Karpas-422 (cell line): Measurements from ENCODE around the gene PACS2. TPM values are rescaled to one million over a fixed set of nuclear protein-coding genes. Genes with fewer than 3 reads are reported as not detected.

Source experiments
- DNase-seq: peaks from one replicate; pipeline ENCODE4 v3.0.0-alpha.2; 2015
- H2AFZ ChIP-seq: fragments of 200-600 bp; sonication (generic); 2 replicates; pipeline ENCODE4 v1.6.1; 2014; ENCODE audit warnings: antibody characterized with exemption, low read length, mixed read lengths
- H3K27ac ChIP-seq: fragments of 200-600 bp; sonication (generic); 2 replicates; pipeline ENCODE4 v1.5.1; 2014; ENCODE audit warnings: mild to moderate bottlenecking, low read length, moderate library complexity
- H3K27me3 ChIP-seq: fragments of 200-600 bp; sonication (generic); 2 replicates; pipeline ENCODE4 v1.6.1; 2014; ENCODE audit warnings: low read length, mixed read lengths
- H3K36me3 ChIP-seq: fragments of 200-600 bp; sonication (generic); 2 replicates; pipeline ENCODE4 v1.6.1; 2014; ENCODE audit warnings: low read length, mixed read lengths; ENCODE audit not compliant: insufficient read depth
- H3K4me1 ChIP-seq: fragments of 200-600 bp; sonication (generic); 2 replicates; pipeline ENCODE4 v1.6.1; 2014; ENCODE audit warnings: mild to moderate bottlenecking, low read length, mixed read lengths
- H3K4me2 ChIP-seq: fragments of 200-600 bp; sonication (generic); 2 replicates; pipeline ENCODE4 v1.6.1; 2014; ENCODE audit warnings: low read length, low read depth, mild to moderate bottlenecking; ENCODE audit not compliant: poor library complexity, severe bottlenecking
- H3K4me3 ChIP-seq: fragments of 200-600 bp; sonication (generic); 2 replicates; pipeline ENCODE4 v1.5.1; 2014; ENCODE audit warnings: mild to moderate bottlenecking, antibody characterized with exemption, low read length, mixed read lengths
- H3K79me2 ChIP-seq: fragments of 200-600 bp; sonication (generic); 2 replicates; pipeline ENCODE4 v1.6.1; 2014; ENCODE audit warnings: mild to moderate bottlenecking, low read length, mixed read lengths
- H3K9ac ChIP-seq: fragments of 200-600 bp; sonication (generic); 2 replicates; pipeline ENCODE4 v1.6.0; 2014; ENCODE audit warnings: low read length
- H3K9me2 ChIP-seq: fragments of 200-600 bp; sonication (generic), shearing (Covaris generic); replicated peaks from 2 replicates; pipeline ENCODE4 v1.6.0; 2014; ENCODE audit warnings: mild to moderate bottlenecking, low read length, moderate library complexity; ENCODE audit not compliant: insufficient read depth
- H3K9me3 ChIP-seq: fragments of 300-700, 200-600 bp; sonication (generic); 2 replicates; pipeline ENCODE4 v1.6.1; 2014; ENCODE audit warnings: low read length, mixed read lengths
- H4K20me1 ChIP-seq: fragments of 200-600 bp; sonication (generic); 2 replicates; pipeline ENCODE4 v1.6.1; 2014; ENCODE audit warnings: mild to moderate bottlenecking, antibody characterized with exemption, low read length, low read depth; ENCODE audit not compliant: insufficient read depth
- total RNA-seq: library from RNA; depleted of rRNA; stranded (reverse); fragments of >200 nt; shearing (Covaris generic); gene quantifications from 2 replicates; pipeline ENCODE4 v1.2.3, GENCODE V29; 2014; ENCODE audit warnings: low replicate concordance

PACS2 gene
- total RNA-seq, 1 experiment from 2014 or later: 32.4 TPM

- no peak for DNase-seq
- H3K36me3 ChIP-seq: peaks cover 19% of the 10 kb centered on the region
- H3K27ac ChIP-seq: no peak overlapping the region
- H2AFZ ChIP-seq: no peak overlapping the region
- peaks cover 24% of the 10 kb centered on the region for H3K4me1 ChIP-seq
- H3K9me3 ChIP-seq: no peaks in the 10 kb centered on the region
- peak overlapping the region; percentile 81 for H3K4me2 ChIP-seq
- peak overlapping the region; percentile 90 for H3K9ac ChIP-seq
- no peaks in the 10 kb centered on the region for H3K9me2 ChIP-seq
- H4K20me1 ChIP-seq: peaks cover 8% of the 10 kb centered on the region
- peak overlapping the region; percentile 79 for H3K4me3 ChIP-seq
- H3K27me3 ChIP-seq: no peaks in the 10 kb centered on the region
- H3K79me2 ChIP-seq: peaks cover 11% of the 10 kb centered on the region
These were observed 84.9 kb downstream of the PACS2 start for GRCh38 chr14:105399466-105399775.

- peaks cover 8% of the 10 kb centered on the region for H4K20me1 ChIP-seq
- H3K4me1 ChIP-seq: peaks cover 24% of the 10 kb centered on the region
- H3K9ac ChIP-seq: peak overlapping the region; percentile 90
- H3K79me2 ChIP-seq: peaks cover 11% of the 10 kb centered on the region
- H3K4me2 ChIP-seq: peak overlapping the region; percentile 81
- H3K4me3 ChIP-seq: peak overlapping the region; percentile 79; the same call in 1 of the 2 replicates
- DNase-seq: no peak
- H3K27me3 ChIP-seq: no peaks in the 10 kb centered on the region
- no peak overlapping the region for H3K27ac ChIP-seq
- no peaks in the 10 kb centered on the region for H3K9me2 ChIP-seq
- no peak overlapping the region for H2AFZ ChIP-seq
- H3K9me3 ChIP-seq: no peaks in the 10 kb centered on the region
- H3K36me3 ChIP-seq: peaks cover 19% of the 10 kb centered on the region
These were observed 85.5 kb downstream of the PACS2 start for GRCh38 chr14:105400016-105400415.

DNA sequence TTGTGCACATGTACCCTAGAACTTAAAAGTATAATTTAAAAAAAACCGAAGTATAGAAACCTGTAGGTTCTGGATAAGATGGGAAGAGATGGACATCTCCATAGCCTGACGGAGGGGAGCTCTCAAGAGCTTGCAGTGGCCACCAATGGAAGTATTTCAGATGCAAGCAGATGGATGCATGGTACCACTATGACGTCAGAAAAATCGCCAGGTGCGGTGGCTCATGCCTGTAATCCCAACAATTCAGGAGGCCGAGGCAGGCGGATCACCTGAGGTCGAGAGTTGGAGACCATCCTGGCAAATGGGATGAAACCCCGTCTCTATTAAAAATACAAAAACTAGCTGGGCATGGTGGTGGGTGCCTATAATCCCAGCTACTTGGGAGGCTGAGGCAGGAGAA, 87.2 kb downstream of the PACS2 start:
- H3K9me2 ChIP-seq: no peaks in the 10 kb centered on the region
- no peak overlapping the region for H3K9ac ChIP-seq
- H3K79me2 ChIP-seq: peaks cover 11% of the 10 kb centered on the region
- H3K27me3 ChIP-seq: no peaks in the 10 kb centered on the region
- H3K9me3 ChIP-seq: no peaks in the 10 kb centered on the region
- no peak for DNase-seq
- H3K27ac ChIP-seq: no peak overlapping the region
- no peak overlapping the region for H3K4me3 ChIP-seq
- peaks cover 24% of the 10 kb centered on the region for H3K4me1 ChIP-seq
- H4K20me1 ChIP-seq: peaks cover 8% of the 10 kb centered on the region
- peaks cover 19% of the 10 kb centered on the region for H3K36me3 ChIP-seq
- H3K4me2 ChIP-seq: no peak overlapping the region
- H2AFZ ChIP-seq: no peak overlapping the region

- H3K27ac ChIP-seq: no peak overlapping the region
- H3K4me1 ChIP-seq: peaks cover 3% of the 10 kb centered on the region; the same call in 1 of the 2 replicates
- H3K9ac ChIP-seq: no peak overlapping the region
- no peaks in the 10 kb centered on the region for H3K36me3 ChIP-seq
- H3K79me2 ChIP-seq: no peaks in the 10 kb centered on the region
- no peak overlapping the region for H3K4me3 ChIP-seq
- H2AFZ ChIP-seq: no peak overlapping the region
- H4K20me1 ChIP-seq: peaks cover 17% of the 10 kb centered on the region
- H3K9me3 ChIP-seq: no peaks in the 10 kb centered on the region
- no peak for DNase-seq
- no peak overlapping the region for H3K4me2 ChIP-seq
- no peaks in the 10 kb centered on the region for H3K9me2 ChIP-seq
- no peaks in the 10 kb centered on the region for H3K27me3 ChIP-seq
These were observed 94.0 kb downstream of the PACS2 start for GRCh38 chr14:105408592-105408991.

DNA sequence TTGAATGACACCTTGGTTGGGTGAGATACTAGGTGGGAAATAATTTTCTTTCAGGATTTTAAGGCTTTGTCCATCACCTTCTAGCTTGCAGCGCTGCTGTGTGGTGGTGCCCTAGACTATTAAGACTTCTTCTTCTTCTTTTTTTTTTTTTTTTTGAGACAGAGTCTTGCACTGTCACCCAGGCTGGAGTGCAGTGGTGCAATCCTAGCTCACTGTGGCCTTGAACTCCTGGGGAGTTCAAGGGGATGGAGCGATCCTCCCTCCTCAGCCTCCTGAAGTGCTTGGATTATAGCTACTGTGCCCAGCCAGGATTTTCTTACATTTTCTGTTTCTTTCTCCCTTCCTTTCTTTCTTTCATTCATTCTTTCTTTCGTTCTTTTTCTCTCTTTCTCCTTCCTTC, 94.8 kb downstream of the PACS2 start:
- Histone ChIP-seq H3K4me3 (no peak overlapping the region), H3K4me1 (peaks cover 3% of the 10 kb centered on the region; the same call in 1 of the 2 replicates), H3K9me3 (no peaks in the 10 kb centered on the region), H3K4me2 (no peak overlapping the region), H3K27ac (no peak overlapping the region), H3K9ac (no peak overlapping the region), H3K9me2 (no peaks in the 10 kb centered on the region), H3K36me3 (no peaks in the 10 kb centered on the region), H4K20me1 (peaks cover 17% of the 10 kb centered on the region), H2AFZ (no peak overlapping the region), H3K79me2 (no peaks in the 10 kb centered on the region), H3K27me3 (no peaks in the 10 kb centered on the region)
- no peak for DNase-seq

DNA sequence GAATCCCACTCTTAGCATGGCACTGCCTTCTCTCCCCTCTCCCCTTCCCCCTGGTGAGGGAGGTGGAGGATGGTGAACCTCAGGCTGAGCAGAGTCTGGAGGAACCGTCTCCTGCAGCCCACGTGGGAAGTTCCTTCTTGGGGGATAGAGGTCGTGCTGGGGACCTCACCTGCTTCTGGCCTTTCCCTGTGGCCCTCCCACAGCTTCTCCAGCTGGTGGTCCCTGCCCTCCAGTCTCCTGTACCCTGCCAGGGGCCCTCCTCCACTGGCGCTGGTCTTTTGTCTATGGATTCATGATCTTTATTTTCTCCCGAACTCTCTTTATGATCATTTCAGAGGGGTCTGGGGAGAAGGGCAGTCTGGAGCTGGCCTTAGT, 96.1 kb downstream of the PACS2 start:
- Histone ChIP-seq H2AFZ (no peak overlapping the region), H3K9me3 (no peaks in the 10 kb centered on the region), H3K27ac (no peak overlapping the region), H3K9ac (no peak overlapping the region), H3K9me2 (no peaks in the 10 kb centered on the region), H4K20me1 (peaks cover 17% of the 10 kb centered on the region), H3K4me1 (peaks cover 10% of the 10 kb centered on the region), H3K4me3 (no peak overlapping the region), H3K4me2 (no peak overlapping the region), H3K79me2 (no peaks in the 10 kb centered on the region), H3K36me3 (no peaks in the 10 kb centered on the region), H3K27me3 (no peaks in the 10 kb centered on the region)
- no peak for DNase-seq

- Histone ChIP-seq H3K4me1 (peaks cover 10% of the 10 kb centered on the region), H3K9me2 (no peaks in the 10 kb centered on the region), H3K36me3 (no peaks in the 10 kb centered on the region), H3K4me3 (no peak overlapping the region), H3K9ac (no peak overlapping the region), H3K27ac (no peak overlapping the region), H2AFZ (no peak overlapping the region), H3K4me2 (peak overlapping the region; percentile 6), H3K9me3 (no peaks in the 10 kb centered on the region), H3K79me2 (no peaks in the 10 kb centered on the region), H3K27me3 (no peaks in the 10 kb centered on the region), H4K20me1 (peaks cover 17% of the 10 kb centered on the region)
- DNase-seq: peak; percentile 62
These were observed 96.7 kb downstream of the PACS2 start for GRCh38 chr14:105411017-105411941.

DNA sequence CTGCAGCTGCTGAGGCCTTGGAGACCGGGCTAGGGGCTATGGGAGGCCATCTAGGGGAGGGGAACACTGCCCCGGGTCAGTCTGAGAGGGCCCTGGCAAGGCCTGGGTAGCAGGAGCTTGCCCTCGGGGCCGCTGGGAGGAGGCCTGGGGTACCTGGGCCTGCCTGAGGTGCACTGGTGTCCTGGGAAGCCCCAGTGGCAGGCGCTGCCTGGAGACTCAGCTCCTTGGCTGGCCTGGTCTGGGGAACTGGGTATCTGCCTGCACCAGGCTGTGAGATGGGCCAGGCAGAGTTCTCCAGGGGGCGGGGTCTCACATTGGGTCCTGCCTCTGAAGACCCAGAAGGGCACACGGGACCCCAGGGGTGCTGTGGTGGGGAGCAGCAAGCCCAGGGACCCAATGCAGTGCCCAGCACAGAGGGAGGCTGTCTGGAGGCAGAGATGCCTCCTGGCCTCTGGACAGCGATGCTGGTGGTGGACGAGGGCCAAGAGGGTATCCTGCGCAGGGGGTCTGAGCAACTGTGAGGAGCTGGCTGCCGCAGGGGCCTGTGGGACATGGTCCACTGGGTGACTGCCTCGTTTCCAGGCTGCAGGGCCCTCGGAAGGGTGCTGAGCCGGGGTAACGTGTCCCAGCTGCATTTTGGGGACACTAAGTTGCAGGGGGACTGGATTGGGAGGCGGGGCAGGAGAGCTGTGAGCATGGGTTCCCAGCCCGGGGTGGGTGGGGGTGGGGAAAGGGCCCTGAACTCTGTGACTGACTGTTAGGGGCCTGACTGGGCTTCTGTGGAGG, 97.6 kb downstream of the PACS2 start:
- no peak for DNase-seq
- no peaks in the 10 kb centered on the region for H3K27me3 ChIP-seq
- no peaks in the 10 kb centered on the region for H3K36me3 ChIP-seq
- no peaks in the 10 kb centered on the region for H3K9me2 ChIP-seq
- H3K27ac ChIP-seq: no peak overlapping the region
- no peak overlapping the region for H3K4me3 ChIP-seq
- no peaks in the 10 kb centered on the region for H3K79me2 ChIP-seq
- peaks cover 10% of the 10 kb centered on the region for H3K4me1 ChIP-seq
- no peak overlapping the region for H2AFZ ChIP-seq
- peaks cover 17% of the 10 kb centered on the region for H4K20me1 ChIP-seq
- no peak overlapping the region for H3K9ac ChIP-seq
- no peak overlapping the region for H3K4me2 ChIP-seq
- H3K9me3 ChIP-seq: no peaks in the 10 kb centered on the region
